ENCODE results near the gene SYT1.

DNA sequence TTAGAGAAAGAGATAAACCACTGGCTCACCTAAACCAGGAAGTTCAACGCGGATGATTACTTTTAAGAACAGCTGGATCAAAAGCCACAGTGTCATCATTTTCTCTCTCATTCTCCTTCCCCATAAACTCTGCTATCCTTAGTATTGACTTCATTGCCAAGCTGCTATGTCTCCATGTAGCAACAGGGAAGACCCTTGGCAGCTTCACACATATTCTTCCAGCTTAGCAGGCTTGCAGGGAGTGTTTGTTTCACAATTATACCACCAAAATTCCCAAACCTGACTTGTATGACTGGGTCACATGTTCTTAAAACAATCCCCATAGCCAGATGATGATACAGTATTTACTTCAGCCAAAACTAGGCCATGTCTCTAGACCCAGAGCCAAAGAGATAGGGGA lies 590.7 kb downstream of the SYT1 start:
- TF ChIP-seq, protein P1, sequence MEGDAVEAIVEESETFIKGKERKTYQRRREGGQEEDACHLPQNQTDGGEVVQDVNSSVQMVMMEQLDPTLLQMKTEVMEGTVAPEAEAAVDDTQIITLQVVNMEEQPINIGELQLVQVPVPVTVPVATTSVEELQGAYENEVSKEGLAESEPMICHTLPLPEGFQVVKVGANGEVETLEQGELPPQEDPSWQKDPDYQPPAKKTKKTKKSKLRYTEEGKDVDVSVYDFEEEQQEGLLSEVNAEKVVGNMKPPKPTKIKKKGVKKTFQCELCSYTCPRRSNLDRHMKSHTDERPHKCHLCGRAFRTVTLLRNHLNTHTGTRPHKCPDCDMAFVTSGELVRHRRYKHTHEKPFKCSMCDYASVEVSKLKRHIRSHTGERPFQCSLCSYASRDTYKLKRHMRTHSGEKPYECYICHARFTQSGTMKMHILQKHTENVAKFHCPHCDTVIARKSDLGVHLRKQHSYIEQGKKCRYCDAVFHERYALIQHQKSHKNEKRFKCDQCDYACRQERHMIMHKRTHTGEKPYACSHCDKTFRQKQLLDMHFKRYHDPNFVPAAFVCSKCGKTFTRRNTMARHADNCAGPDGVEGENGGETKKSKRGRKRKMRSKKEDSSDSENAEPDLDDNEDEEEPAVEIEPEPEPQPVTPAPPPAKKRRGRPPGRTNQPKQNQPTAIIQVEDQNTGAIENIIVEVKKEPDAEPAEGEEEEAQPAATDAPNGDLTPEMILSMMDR (IDR thresholded peaks at IDR 0.05 in 2 of 3, conservative IDR thresholded peaks at IDR 0.05 in 1 of 3; ENCODE audit: borderline replicate concordance in 1 of 3, insufficient read depth in 1 of 3, low read depth in 2 of 3, low read length in 2 of 3) = no peak
- TF ChIP-seq MAX (IDR thresholded peaks at IDR 0.05) = no peak

Measured in HCT116 (cell line).